GM12891 (cell line): ENCODE measurements around the gene CPNE7.

Experiments
- POLR2A ChIP-seq: IDR thresholded peaks from 2 replicates; pipeline ENCODE4 v1.6.1; 2011; ENCODE audit warnings: low read depth, low read length, control low read depth
- POLR2AphosphoS5 ChIP-seq: IDR thresholded peaks from 2 replicates; pipeline ENCODE4 v1.6.1; 2011; ENCODE audit warnings: low read depth, low read length, control low read depth
- POU2F2 ChIP-seq: IDR thresholded peaks from 2 replicates; pipeline ENCODE4 v1.6.1; 2011; ENCODE audit warnings: low read depth, mild to moderate bottlenecking, control low read depth, low read length, moderate library complexity
- TAF1 ChIP-seq: IDR thresholded peaks from 2 replicates; pipeline ENCODE4 v1.6.1; 2011; ENCODE audit warnings: low read depth, low read length, control low read depth

DNA sequence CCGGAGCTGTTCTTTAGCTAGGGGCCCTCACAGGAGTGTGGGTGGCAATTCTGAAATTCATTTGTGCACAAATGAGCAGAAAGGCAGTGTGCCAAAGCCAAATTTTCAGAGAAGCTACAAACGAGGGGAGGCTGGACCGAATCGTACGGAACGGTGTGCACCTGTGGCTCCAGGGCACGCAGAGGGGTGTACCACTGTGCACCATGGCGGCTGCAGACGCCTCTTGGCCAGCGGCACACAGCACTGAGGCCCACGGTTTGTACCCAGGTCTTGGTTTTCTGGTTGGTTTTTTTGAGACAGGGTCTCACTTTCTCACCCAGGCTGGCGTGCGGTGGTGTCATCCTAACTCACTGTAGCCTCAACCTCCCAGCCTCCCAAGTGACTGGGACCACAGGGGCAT lies 67.0 kb downstream of the CPNE7 start:
- TF ChIP-seq POLR2A (no peak), POLR2AphosphoS5 (peak; percentile 53; the same call in 1 of the 2 replicates), POU2F2 (no peak), TAF1 (no peak)
